COR-L47 (cell line): ENCODE data around the gene CNGA3.
A peak's percentile ranks its signal among the peaks of the same experiment; 100 is the strongest.
"Not testable (repeated sequence)": the region's sequence is repeated elsewhere in the genome, so short reads cannot be mapped to it uniquely, and the experiment has no call there.

Experiments used
- DNase-seq: peaks from one replicate; lab custom pipeline; 2025; lab: John Stamatoyannopoulos, UW

The CNGA3 gene

DNA sequence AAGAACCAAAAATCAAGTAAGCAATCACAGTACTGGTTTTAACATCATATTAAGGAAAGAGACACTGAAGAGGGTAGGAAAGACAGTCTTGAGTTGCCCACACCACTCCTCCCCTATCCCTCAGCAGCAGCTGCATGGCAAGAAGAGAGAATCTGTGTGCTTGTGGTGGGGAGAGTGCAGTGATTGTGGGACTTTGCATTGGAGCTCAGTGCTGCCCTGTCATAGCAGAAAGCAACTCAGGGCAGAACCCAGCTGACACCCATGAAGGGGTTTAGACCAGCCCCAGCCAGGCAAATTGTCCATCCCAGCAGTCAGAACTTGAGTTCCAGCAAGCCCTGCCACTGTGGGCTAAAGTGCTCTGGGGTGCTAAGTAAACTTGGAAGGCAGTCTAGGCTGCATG is 57.6 kb downstream of the CNGA3 start:
- no peak for DNase-seq

- DNase-seq, result no peak
Measured at GRCh38 chr2:98404556-98405250, 58.4 kb downstream of the CNGA3 start.

DNA sequence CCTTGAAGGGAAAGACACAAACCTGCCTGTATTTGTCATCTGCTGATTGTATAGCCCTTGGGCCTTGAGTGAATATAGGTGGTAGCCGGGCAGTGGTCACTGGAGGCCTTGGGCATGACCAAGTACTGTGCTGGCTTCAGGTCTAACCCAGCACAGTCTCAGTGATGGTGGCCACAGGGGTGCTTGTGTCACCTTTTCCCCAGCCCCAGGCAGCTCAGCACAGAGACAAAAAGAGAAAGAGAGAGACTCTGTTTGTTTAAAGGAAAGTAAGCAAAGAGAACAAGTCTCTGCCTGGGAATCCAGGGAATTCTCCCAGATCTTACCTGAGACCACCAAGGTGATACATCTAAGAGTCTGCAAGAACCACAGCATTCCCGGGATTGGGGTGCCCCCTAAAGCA is 59.0 kb downstream of the CNGA3 start:
- DNase-seq, result no peak

DNA sequence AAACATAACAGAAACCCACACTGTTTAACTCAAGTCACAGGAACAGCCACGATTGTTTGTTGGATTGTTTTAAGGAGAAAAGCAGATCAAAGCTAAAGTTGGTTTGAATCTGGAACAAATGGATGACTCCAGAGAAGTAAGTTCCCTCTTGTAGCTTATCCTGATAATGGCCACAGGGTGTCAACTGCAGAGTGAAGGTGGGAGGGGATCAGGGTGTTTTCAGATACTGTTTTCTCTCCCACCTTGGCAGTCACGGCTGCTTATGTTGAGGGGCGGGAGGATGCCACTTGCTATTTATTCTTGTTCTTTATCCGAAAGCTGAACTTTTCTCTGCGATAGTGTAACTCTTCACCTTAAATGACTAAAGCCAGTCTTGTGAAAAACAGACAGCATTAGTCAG is 61.9 kb downstream of the CNGA3 start:
- DNase-seq, result no peak

GRCh38 chr2:98412751-98413458 is 66.6 kb downstream of the CNGA3 start:
- peak; percentile 60 for DNase-seq

DNA sequence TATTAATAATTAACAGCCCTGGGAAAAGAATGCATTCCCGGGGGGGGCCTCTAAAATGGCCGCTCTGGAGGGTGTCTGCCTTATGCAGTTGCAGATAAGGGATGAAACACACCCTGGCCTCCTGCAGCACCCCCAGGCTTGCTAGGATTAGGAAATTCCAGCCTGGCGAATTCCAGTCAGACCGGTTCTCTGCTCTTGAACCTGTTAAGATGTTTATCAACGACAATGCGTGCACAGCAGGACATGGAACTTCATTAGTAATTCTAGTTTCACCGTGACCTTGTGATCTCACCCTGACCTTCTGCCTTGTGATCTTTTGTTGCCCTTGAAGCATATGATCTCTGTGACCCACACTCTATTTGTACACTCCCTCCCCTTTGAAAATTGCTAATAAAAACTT is 68.0 kb downstream of the CNGA3 start:
- DNase-seq, result not testable (repeated sequence)

GRCh38 chr2:98415719-98416248 is 69.5 kb downstream of the CNGA3 start:
- DNase-seq, result not testable (repeated sequence)

- no peak for DNase-seq
Measured at GRCh38 chr2:98416383-98417159, 70.3 kb downstream of the CNGA3 start.

GRCh38 chr2:98419544-98419943 is 73.3 kb downstream of the CNGA3 start:
- DNase-seq, result peak; percentile 3

DNA sequence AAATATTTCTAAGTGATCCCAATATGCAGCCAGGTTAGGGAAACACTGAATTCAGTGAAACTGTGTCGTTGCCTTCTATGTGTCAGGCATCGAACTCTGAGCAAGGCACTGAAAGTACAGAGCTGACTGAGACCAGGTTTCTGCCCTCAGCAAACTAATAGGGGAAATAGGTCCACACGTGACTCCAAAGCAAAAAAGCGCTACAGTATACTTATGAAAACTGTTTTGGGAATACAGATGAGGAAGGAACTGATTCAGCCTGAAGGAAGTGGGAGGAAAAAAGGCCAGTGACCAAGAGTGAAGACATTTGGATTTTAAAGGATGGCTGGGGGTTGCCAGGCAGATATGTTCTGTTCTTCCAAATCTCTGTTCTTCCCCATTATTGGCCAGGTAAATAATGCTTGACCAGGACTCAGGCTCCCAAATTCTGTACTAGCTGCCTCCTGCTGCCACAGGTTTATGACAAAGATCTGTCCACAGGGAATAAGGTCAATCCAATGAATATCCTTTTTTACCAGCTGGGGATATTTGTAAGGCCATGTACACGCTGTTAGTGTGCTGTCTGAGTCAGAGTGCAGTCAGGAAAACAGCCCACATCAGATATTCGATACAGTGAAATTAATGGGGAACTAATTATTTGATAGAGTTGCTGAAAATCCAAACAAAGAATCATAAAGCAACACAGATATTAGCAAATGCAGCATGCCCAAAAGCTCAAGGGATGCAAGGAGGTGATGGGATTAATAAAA is 73.9 kb downstream of the CNGA3 start:
- DNase-seq, result no peak

DNA sequence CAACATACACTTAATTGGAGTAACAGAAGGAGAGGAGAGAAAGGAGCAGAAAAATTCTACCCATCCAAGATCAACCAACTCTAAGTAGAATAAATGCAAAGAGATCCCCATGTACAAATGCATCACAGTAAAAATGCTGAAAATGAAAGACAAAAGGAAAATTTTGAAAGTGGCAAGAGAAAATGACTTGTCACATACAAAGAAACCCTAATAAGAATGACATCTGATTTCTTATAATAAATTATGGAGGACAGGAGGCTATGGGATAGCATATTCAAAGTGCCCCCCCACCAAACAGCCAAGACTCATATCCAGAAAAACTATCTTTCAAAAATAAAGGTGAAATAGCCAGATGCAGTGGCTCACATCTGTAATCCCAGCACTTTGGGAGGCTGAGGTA is 76.2 kb downstream of the CNGA3 start:
- no peak for DNase-seq

- DNase-seq, result no peak
Measured at GRCh38 chr2:98426771-98427170, 80.5 kb downstream of the CNGA3 start.

GRCh38 chr2:98432145-98432544 is 85.9 kb downstream of the CNGA3 start:
- DNase-seq, result no peak

GRCh38 chr2:98433363-98433964 is 87.2 kb downstream of the CNGA3 start:
- DNase-seq, result no peak

- no peak for DNase-seq
Measured at GRCh38 chr2:98434492-98434891, 88.2 kb downstream of the CNGA3 start.

GRCh38 chr2:98435670-98436069 is 89.4 kb downstream of the CNGA3 start:
- DNase-seq, result not testable (repeated sequence)

- DNase-seq, result no peak
Measured at GRCh38 chr2:98436734-98437133, 90.5 kb downstream of the CNGA3 start.

DNA sequence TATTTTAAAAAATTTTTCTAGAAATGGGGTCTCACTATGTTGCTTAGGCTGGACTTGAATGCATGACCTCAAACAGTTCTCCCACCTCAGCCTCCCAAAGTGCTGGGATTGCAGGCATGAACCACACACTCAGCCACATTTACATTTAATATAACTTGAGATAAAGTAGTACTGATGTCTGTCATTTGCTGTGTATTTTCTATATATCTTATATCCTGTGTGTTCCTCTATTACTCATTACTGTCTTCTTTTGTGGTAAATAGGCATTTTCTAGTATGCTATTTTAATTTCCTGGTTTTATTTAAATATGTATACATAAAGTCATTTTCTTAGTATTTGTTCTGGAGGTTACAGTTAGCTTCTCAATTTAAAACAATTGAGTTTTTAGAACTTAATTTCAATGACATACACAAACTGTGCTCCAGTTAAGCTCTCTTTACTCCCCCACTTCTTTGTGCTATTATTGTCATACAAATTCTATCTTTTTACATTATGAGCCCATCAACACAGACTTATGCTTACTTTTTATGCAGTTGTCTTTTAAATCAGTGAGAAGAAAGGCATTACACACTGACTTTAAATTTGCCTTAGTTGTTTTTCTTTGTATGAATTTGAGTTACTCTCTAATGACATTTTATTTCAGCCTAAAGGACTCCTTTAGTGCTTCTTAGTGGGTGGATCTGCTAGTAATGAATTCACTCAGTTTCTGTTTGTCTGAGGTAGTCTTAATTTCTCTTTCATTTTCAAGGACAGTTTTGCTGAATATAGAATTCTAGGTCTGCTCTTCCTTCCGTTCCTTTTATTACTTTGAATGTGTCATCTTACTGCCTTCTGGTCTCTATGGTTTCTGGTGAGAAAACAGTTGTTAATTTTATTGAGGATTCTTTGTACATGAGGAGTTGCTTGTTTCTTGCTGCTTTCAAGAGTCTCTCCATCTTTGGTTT is 92.2 kb downstream of the CNGA3 start:
- no peak for DNase-seq

GRCh38 chr2:98441706-98442450 is 95.6 kb downstream of the CNGA3 start:
- DNase-seq, result no peak

GRCh38 chr2:98442488-98442887 is 96.2 kb downstream of the CNGA3 start:
- no peak for DNase-seq
